ENCODE results near the gene CNOT6.

CNOT6 gene

DNA sequence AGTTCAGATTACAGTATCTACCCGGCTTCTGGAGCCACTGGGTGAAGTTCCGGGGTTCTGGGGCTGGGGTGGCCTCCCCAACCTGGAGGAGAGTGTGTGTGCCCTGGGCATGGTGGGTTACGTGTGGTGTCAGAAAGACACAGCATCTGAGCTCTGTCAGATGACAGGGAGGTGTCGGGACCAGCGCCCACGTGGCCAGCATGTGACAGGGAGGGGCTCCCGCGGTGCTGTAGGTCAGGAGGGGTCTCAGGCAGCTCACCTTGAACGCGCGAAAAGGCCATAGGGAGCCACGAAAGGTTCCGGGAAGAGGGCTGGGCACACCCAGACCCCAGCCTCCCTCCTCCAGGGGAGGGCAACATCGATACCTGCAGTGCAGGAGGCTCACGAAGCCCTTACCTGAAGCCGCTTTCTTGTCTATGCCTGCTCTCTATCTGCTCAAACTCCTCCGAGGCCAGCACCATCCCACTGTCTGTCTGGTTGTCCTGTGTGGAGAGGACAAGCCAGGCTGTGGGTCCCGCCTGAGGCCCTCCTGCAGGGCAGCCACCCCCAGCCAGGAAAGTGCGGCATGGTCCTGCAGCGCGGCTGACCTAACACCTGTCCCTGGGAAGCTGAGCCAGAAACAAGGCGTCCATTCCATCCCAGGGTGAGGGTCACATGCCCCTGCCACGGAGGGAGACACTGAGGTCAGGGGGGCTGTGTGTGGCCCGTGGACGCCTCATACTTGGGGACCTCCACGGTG is 114.6 kb downstream of the CNOT6 start:
- no peak for TF ChIP-seq GATA2 (IDR thresholded peaks at IDR 0.05; ENCODE audit: low read depth, low read length)
- TF ChIP-seq GATA3 (IDR thresholded peaks at IDR 0.05; ENCODE audit: low read depth, low read length): no peak

DNA sequence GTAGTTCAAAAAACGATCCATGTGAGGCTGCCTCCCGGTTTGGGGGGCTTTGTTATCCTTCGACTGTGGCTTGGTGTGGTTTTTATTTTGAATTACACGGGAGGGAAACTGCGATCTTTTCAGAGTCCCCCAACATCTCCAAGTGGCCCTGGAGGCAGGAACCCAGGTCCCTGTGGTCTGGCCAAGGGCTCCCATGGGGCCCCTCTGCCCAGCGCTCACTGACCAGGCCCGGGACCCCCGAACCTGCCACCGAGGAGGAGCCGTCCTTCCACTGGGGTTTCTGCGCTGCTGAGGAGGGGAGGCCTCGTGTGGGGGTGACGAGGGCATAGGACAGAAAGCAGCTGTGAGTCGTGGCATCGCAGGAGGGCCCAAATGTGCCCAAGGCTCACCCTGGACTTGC is 115.2 kb downstream of the CNOT6 start:
- TF ChIP-seq GATA2 (IDR thresholded peaks at IDR 0.05; ENCODE audit: low read depth, low read length): no peak
- TF ChIP-seq GATA3 (IDR thresholded peaks at IDR 0.05; ENCODE audit: low read depth, low read length): no peak

DNA sequence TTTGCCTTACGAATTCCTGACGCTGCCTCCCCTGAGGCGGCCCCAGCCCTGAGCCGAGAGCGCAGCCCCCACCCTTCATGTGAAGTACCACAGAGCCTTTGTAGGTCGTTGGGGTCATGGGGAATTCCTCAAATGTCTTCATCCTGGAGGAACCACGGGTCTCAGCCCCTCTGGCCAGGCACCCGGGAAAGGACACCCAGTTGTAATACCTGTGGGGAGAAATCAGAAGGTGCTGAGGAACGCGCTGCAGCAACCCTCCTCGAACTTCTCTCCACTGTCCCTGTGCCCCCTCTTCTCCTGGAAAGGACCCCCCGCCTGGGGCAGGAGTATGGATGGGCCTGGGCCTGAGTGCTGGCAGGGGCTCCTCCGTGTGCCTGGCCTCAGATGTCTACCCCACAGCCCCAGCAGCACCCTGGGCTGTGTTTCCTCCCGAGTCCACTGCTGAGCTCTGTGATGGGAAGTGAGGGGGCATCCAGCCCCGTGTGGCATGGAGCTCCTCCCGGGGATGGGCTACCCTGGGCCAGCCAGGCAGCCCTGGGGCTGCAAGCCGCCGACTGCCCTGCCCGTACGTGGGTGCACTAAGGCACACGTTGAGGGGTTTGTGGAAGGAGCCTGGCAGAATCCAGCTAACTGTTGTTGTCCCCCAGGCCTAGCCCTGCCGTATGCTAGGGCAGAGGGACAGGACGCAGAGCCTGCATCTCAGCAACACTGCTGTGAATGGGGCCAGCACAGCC is 115.8 kb downstream of the CNOT6 start:
- TF ChIP-seq GATA2 (IDR thresholded peaks at IDR 0.05; ENCODE audit: low read depth, low read length) (no peak), GATA3 (IDR thresholded peaks at IDR 0.05; ENCODE audit: low read depth, low read length) (no peak)

DNA sequence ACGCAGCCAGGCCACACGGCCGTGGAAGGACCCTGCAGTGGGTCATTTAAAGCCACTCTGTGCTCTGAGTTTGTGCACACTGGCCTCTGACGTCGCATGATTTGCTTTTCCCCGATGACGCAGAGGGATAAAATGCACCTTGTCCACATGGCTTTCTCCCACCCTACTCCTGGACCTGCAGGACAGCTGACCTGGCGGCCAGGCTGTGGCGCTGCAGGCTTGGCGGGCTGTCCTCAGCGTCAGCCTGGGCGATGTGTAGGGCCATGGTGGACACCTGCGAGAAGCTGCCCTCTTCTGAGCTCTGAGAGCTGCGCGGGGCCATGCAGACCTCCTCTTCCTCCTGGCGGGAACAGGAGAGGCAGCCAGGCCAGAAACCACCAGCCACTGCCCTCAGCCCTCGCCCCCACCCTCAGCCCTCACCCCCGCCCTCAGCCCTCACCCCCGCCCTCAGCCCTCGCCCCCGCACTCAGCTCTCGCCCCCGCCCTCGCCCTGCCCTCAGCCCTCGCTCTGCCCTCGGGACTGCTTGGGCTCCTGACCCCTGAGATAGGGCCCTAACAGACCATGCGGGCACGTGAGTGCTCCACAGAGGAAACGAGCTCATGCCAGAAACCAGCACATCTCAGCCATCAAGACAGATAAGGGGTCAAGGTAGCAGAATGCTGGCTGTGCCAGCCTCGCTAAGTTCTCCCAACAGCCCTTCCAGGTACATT is 117.1 kb downstream of the CNOT6 start:
- no peak for TF ChIP-seq GATA3 (IDR thresholded peaks at IDR 0.05; ENCODE audit: low read depth, low read length)
- no peak for TF ChIP-seq GATA2 (IDR thresholded peaks at IDR 0.05; ENCODE audit: low read depth, low read length)

DNA sequence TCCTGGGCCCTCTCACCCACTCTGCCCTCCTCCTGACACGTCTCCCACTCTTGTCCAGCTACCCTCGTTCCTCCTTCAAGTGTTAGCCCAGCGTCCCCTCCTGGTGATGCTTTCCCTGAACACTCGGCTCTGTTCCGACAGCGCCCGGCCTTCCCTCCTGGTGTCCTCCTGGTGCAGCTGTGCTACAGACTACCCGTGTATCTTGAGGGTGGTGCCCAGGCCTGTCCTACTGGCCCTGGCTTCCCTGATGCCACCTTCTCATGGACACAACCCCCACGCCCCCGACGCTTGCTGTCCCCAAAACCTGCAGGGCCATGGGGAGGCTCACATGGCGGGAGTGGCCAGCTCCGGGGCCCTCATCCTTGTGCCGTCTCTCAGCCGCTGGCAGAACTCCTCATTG is 118.5 kb downstream of the CNOT6 start:
- no peak for TF ChIP-seq GATA3 (IDR thresholded peaks at IDR 0.05; ENCODE audit: low read depth, low read length)
- TF ChIP-seq GATA2 (IDR thresholded peaks at IDR 0.05; ENCODE audit: low read depth, low read length): no peak

DNA sequence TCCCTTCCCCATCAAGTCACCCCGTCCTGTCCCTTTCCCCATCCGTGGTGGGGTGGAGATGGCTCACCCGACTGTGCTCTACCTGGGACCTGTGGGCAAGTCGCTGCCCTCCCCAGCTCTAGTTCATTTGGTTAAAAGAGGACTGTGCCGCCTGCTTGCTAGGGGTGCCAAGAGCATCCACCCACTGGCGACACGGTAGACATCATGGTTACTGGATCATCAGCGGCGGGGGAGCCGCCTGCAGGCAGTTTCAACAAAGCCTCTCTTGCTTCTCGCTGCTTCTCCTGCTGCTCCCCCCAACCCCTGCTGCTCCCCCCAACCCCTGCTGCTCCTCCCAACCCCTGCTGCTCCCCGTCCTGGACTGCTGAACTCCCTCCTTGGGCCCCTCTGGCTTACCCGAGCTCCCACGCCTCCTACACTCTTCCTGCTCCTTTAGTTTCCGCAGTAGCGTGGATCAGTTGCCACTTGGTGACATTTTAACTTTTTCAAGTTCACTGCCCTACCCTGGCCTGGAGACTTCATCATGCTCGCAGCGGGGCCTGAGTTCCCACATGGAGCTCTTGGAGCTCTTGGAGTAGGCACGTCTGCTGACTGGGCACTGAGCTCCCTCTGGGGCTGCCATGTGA is 119.1 kb downstream of the CNOT6 start:
- TF ChIP-seq GATA2 (IDR thresholded peaks at IDR 0.05; ENCODE audit: low read depth, low read length) (no peak), GATA3 (IDR thresholded peaks at IDR 0.05; ENCODE audit: low read depth, low read length) (no peak)

DNA sequence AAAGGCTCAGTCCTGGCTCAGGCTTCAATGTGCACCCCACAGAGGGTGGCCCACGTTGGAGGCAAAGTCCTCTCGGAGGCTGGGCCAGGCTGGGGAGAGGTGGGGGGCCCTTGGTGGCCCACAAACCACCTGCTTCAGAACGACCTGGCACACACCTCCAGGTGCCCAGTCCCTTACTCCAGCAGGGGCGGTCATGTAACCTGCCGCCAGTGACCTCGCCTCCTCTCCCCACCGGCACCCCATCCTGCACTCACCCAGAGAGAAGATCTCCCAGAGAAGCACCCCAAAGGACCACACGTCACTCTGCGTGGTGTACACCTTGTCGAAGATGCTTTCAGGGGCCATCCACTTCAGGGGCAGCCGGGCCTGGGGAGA is 119.6 kb downstream of the CNOT6 start:
- no peak for TF ChIP-seq GATA2 (IDR thresholded peaks at IDR 0.05; ENCODE audit: low read depth, low read length)
- no peak for TF ChIP-seq GATA3 (IDR thresholded peaks at IDR 0.05; ENCODE audit: low read depth, low read length)

DNA sequence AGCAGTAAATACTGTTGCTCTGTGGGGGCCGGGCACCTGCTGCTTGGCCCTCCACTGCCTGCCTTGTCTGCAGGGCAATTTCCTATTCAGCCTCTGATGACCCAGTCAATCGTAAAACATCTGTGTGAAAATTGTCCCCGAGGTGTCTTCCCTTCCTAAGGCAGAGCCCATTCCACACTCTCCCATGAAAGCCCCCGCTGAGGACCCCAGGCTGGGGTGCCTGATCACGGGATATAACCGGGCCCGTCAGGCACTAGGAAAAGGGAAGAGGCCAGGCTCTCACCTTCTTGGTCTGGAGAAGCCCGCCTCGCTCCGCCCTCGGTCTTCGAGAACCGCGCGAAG is 124.3 kb downstream of the CNOT6 start:
- TF ChIP-seq GATA3 (IDR thresholded peaks at IDR 0.05; ENCODE audit: low read depth, low read length) (no peak), GATA2 (IDR thresholded peaks at IDR 0.05; ENCODE audit: low read depth, low read length) (no peak)

DNA sequence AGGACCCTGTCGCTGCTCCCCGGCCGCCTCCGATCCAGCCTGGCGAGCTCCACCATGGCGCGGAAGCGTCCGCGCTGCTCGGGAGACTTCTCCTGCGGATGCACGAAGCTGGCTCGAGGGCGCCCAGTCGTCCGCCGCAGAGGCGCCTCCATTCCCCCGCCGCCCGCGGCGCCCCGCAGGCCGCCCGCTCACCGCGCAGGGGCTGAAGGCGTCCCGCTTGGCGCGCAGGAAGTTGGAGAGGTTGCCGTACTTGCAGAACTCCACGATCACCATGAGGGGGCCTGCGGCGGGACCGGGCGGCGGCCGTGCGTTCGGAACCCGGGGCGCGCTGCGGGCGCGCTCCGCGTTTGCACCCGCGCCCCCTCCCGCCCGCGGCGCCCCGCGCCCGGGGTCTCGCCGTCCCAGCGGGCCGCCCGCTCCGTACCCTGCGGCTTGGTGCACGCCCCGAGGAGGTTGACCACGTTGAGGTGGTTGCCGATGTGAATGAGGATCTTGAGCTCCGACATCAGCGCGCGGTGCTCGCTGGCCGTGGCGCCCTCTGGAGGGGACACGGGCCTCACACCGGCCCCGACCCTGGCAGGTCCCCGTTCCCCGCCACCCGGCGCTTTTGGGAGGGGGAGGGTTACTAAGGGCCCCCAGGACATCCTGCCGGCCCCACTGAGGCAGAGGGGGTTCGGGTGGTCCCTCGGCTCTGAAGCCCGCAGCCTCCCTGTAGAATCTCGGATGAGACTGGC is 124.8 kb downstream of the CNOT6 start:
- TF ChIP-seq GATA2 (IDR thresholded peaks at IDR 0.05; ENCODE audit: low read depth, low read length) (no peak), GATA3 (IDR thresholded peaks at IDR 0.05; ENCODE audit: low read depth, low read length) (no peak)

DNA sequence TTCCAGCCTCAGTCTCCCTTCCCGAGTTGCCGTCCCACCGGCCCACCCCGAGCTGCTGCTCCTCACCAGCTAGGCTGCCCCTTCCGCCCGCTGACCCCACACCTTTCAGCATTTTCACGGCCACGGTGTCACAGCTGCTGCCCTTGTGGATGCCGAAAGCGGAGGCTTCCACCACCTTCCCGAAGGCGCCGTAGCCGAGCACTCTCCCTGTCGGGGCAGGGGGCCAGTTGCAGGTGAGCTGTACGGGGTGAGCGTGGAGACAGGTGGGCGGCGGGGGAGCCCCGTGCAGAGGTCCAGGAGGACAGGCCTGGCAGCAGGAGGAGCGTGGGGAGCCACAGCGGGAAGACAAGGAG is 125.4 kb downstream of the CNOT6 start:
- TF ChIP-seq GATA3 (IDR thresholded peaks at IDR 0.05; ENCODE audit: low read depth, low read length) (no peak), GATA2 (IDR thresholded peaks at IDR 0.05; ENCODE audit: low read depth, low read length) (no peak)

DNA sequence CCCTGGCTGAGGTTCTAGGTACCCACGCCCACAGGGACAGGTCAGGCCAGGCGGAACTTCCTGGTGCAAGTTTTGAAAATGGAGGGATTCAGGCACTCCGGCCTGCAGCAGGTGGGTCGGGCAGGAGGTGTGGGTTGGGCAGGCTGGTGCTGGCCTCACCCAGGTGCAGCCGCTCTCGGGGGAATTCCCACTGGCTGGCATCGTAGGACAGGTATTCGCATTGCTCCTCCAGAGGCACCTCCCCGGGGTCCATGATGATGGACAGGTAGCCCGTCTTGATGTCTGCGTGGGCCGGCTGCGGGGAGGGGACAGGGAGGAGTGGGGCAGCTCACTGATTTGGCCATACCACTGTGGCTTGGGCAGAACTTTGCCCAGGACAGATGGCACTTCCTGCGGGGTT is 125.8 kb downstream of the CNOT6 start:
- TF ChIP-seq GATA3 (IDR thresholded peaks at IDR 0.05; ENCODE audit: low read depth, low read length) (no peak), GATA2 (IDR thresholded peaks at IDR 0.05; ENCODE audit: low read depth, low read length) (no peak)

DNA sequence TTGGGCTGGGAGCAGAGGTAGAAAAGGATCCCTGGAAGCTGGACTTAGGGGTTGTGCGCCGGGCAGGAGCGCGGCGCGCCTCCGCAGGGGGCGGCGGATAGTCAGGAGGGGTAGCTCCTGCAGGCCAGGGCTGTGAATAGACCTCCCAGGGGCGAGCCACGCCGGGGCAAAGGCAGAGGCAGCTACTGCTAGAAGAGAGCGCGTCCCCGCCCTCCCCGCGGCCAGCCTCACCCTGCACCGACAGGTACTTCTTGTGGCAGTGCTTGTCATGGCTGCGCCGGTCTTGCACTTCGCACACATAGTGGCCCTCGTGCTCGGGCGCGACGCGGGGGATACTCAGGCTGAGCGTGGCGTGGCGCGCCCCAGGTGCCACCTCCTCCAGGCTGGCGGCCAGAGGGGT is 127.1 kb downstream of the CNOT6 start:
- TF ChIP-seq GATA2 (IDR thresholded peaks at IDR 0.05; ENCODE audit: low read depth, low read length) (no peak), GATA3 (IDR thresholded peaks at IDR 0.05; ENCODE audit: low read depth, low read length) (no peak)

DNA sequence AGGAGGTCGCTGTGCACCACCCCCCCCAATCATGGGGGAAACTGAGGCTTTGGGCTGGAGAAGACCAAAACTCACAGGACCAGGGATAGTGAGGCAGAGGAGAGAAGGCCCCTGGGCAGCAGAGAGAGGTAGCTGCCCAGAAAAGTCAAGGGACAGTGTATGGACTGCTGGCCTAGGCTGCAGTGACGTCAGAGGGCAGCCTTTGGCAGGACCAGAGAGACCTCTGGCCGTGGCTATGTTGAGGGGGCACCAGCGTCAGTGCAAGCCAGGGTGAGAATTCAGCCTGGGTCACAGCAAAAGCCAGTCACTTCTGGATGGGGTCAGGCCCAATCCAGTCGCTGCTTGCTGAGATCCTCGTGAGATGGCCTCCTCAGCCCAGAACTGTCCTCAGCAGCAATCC is 128.7 kb downstream of the CNOT6 start:
- TF ChIP-seq GATA2 (IDR thresholded peaks at IDR 0.05; ENCODE audit: low read depth, low read length) (no peak), GATA3 (IDR thresholded peaks at IDR 0.05; ENCODE audit: low read depth, low read length) (no peak)

DNA sequence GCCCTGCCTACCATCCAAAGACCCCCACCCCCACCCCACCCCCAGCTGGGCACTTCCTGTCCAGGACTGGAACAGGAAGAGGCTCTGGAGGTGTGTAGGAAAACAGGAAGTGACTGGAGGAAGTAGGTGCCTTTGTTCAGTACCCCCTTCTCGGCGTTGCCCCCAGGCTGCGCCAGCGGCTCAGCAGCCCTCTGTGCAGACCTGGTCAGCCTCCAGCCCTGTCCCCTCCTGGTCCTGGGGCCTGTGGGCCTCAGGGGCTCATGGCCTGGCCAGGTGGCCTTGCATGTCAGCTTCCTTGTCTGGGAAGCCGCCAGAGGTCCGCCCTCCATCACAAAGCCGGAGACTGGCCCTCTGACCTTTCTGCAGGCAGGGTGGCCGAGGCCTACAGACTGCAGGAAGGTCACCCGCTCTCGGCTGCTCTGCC is 129.2 kb downstream of the CNOT6 start:
- TF ChIP-seq GATA2 (IDR thresholded peaks at IDR 0.05; ENCODE audit: low read depth, low read length) (no peak), GATA3 (IDR thresholded peaks at IDR 0.05; ENCODE audit: low read depth, low read length) (no peak)

Measured in SH-SY5Y (cell line).